GM19240 (cell line): ENCODE data around the gene SUGCT.
"Not testable (repeated sequence)": the region's sequence is repeated elsewhere in the genome, so short reads cannot be mapped to it uniquely, and the experiment has no call there.

Experiments
- DNase-seq: peaks from one replicate; pipeline ENCODE4 v3.0.0; 2011; ENCODE audit warnings: low spot score; ENCODE audit not compliant: insufficient read length

Gene SUGCT

GRCh38 chr7:40400525-40400924, 265.7 kb downstream of the SUGCT start:
- DNase-seq: no peak

- no peak for DNase-seq
Observed at GRCh38 chr7:40401406-40401805, 266.6 kb downstream of the SUGCT start.

GRCh38 chr7:40402661-40403060, 267.9 kb downstream of the SUGCT start:
- DNase-seq: no peak

GRCh38 chr7:40403703-40404476, 269.1 kb downstream of the SUGCT start:
- no peak for DNase-seq

GRCh38 chr7:40405991-40406390, 271.2 kb downstream of the SUGCT start:
- DNase-seq: no peak

- DNase-seq: no peak
Observed at GRCh38 chr7:40412323-40412722, 277.5 kb downstream of the SUGCT start.

GRCh38 chr7:40414704-40415103, 279.9 kb downstream of the SUGCT start:
- DNase-seq: not testable (repeated sequence)

GRCh38 chr7:40418448-40418847, 283.6 kb downstream of the SUGCT start:
- DNase-seq: no peak

- DNase-seq: no peak
Observed at GRCh38 chr7:40418983-40419382, 284.2 kb downstream of the SUGCT start.

- no peak for DNase-seq
Observed at GRCh38 chr7:40419806-40420205, 285.0 kb downstream of the SUGCT start.

GRCh38 chr7:40421433-40421832, 286.6 kb downstream of the SUGCT start:
- DNase-seq: no peak

- no peak for DNase-seq
Observed at GRCh38 chr7:40425696-40426095, 290.9 kb downstream of the SUGCT start.

GRCh38 chr7:40428421-40428820, 293.6 kb downstream of the SUGCT start:
- no peak for DNase-seq

GRCh38 chr7:40429826-40430225, 295.0 kb downstream of the SUGCT start:
- no peak for DNase-seq

- DNase-seq: no peak
Observed at GRCh38 chr7:40432046-40432445, 297.2 kb downstream of the SUGCT start.

GRCh38 chr7:40436710-40437109, 301.9 kb downstream of the SUGCT start:
- no peak for DNase-seq

- DNase-seq: no peak
Observed at GRCh38 chr7:40437498-40437897, 302.7 kb downstream of the SUGCT start.

GRCh38 chr7:40437936-40438634, 303.3 kb downstream of the SUGCT start:
- DNase-seq: no peak

GRCh38 chr7:40439686-40440085, 304.9 kb downstream of the SUGCT start:
- DNase-seq: no peak

GRCh38 chr7:40447345-40447744, 312.5 kb downstream of the SUGCT start:
- no peak for DNase-seq

- DNase-seq: no peak
Observed at GRCh38 chr7:40455485-40455884, 320.7 kb downstream of the SUGCT start.

- DNase-seq: no peak
Observed at GRCh38 chr7:40457776-40458480, 323.1 kb downstream of the SUGCT start.
